Gastroesophageal sphincter (tissue), 3 donors: Measurements from ENCODE around the gene GPR68.

ENCODE experiments used
- CTCF ChIP-seq, 4 experiments: fragments of 200-600 bp in 2 of 4; fragments of 450-650 bp in 2 of 4; sonication (generic) in 1 of 4; IDR thresholded peaks; one replicate each; pipeline ENCODE4 v1.5.1; 2017 to 2019; ENCODE audit warnings: antibody characterized with exemption in 4 of 4, mild to moderate bottlenecking in 2 of 4, moderate library complexity in 2 of 4
- POLR2A ChIP-seq, 2 donors: fragments of 450-650 bp; IDR thresholded peaks; one replicate each; pipeline ENCODE4 v1.6.1; 2017; ENCODE audit warnings: antibody characterized with exemption in 2 of 2, mild to moderate bottlenecking in 2 of 2, moderate library complexity in 1 of 2

DNA sequence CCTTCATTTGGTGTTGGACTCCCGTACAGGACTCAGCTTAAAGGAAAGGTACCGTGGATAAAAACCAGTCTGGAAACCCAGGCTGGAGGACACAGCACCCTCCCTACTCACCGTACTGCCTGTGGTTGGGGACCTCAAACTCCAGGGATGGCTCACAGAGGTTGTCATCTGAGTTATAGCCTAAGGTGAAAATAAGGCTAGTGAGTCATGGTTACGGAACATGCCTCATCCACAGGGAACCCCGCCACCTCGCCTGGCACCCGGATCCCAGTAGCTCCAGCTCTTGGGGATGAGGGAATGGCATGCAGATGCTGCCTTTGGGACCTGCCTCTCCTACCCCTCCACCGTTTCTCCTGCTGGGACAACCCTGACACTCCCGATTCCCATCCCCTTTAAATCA, 36.8 kb upstream of the GPR68 start:
- no peak for TF ChIP-seq POLR2A (IDR thresholded peaks at IDR 0.05)
- TF ChIP-seq CTCF (IDR thresholded peaks at IDR 0.05) = no peak
